C1 segment of cervical spinal cord (tissue), 14 donors: ENCODE results near the gene C3.
"Not testable (repeated sequence)": the region's sequence is repeated elsewhere in the genome, so short reads cannot be mapped to it uniquely, and the experiment has no call there.

ENCODE experiments used
- DNase-seq, 14 donors: peaks; one replicate each; lab custom pipeline; 2025; lab: John Stamatoyannopoulos, UW

Gene C3

GRCh38 chr19:6693056-6693471, 27.4 kb downstream of the C3 start:
- DNase-seq = no peak

- no peak for DNase-seq
These were observed 28.4 kb downstream of the C3 start for GRCh38 chr19:6692027-6692426.

GRCh38 chr19:6691342-6691741, 29.1 kb downstream of the C3 start:
- DNase-seq = no peak

GRCh38 chr19:6690160-6690885, 30.1 kb downstream of the C3 start:
- no peak for DNase-seq

GRCh38 chr19:6687114-6687513, 33.3 kb downstream of the C3 start:
- DNase-seq = no peak

- no peak for DNase-seq
These were observed 33.8 kb downstream of the C3 start for GRCh38 chr19:6686628-6686975.

- DNase-seq = no peak
These were observed 34.4 kb downstream of the C3 start for GRCh38 chr19:6685962-6686627.

- no peak for DNase-seq
These were observed 35.0 kb downstream of the C3 start for GRCh38 chr19:6685482-6685881.

GRCh38 chr19:6683971-6684370, 36.5 kb downstream of the C3 start:
- no peak for DNase-seq

- DNase-seq = no peak
These were observed 37.8 kb downstream of the C3 start for GRCh38 chr19:6682607-6683128.

GRCh38 chr19:6680141-6680540, 40.3 kb downstream of the C3 start:
- DNase-seq = no peak

- DNase-seq = no peak
These were observed 41.3 kb downstream of the C3 start for GRCh38 chr19:6679139-6679538.

- DNase-seq = no peak
These were observed 41.8 kb downstream of the C3 start for GRCh38 chr19:6678690-6679109.

- DNase-seq = no peak
These were observed 42.4 kb downstream of the C3 start for GRCh38 chr19:6677883-6678689.

- DNase-seq = no peak
These were observed 43.0 kb downstream of the C3 start for GRCh38 chr19:6677495-6677882.

GRCh38 chr19:6676288-6676687, 44.2 kb downstream of the C3 start:
- no peak for DNase-seq

GRCh38 chr19:6674868-6675305, 45.6 kb downstream of the C3 start:
- DNase-seq = peak in 8 of 14 donors; percentile 1 to 47 (median 13)

GRCh38 chr19:6674408-6674807, 46.0 kb downstream of the C3 start:
- not testable (repeated sequence) for DNase-seq

- no peak for DNase-seq
These were observed 47.7 kb downstream of the C3 start for GRCh38 chr19:6672693-6673290.

GRCh38 chr19:6671960-6672359, 48.5 kb downstream of the C3 start:
- DNase-seq = no peak

GRCh38 chr19:6668691-6669090, 51.8 kb downstream of the C3 start:
- no peak for DNase-seq

GRCh38 chr19:6667114-6667627, 53.3 kb downstream of the C3 start:
- DNase-seq = no peak
